ENCODE results near the gene CMC2. TPM values are rescaled to one million over a fixed set of nuclear protein-coding genes. Genes with fewer than 3 reads are reported as not detected.
A peak's percentile ranks its signal among the peaks of the same experiment; 100 is the strongest.

CMC2 gene
- total and polyA plus RNA-seq, 9 of the 15 experiments (the other 6 are each of a cell fraction or from before 2014, with no cell fraction given): 122 to 501 (median 172) TPM

DNA sequence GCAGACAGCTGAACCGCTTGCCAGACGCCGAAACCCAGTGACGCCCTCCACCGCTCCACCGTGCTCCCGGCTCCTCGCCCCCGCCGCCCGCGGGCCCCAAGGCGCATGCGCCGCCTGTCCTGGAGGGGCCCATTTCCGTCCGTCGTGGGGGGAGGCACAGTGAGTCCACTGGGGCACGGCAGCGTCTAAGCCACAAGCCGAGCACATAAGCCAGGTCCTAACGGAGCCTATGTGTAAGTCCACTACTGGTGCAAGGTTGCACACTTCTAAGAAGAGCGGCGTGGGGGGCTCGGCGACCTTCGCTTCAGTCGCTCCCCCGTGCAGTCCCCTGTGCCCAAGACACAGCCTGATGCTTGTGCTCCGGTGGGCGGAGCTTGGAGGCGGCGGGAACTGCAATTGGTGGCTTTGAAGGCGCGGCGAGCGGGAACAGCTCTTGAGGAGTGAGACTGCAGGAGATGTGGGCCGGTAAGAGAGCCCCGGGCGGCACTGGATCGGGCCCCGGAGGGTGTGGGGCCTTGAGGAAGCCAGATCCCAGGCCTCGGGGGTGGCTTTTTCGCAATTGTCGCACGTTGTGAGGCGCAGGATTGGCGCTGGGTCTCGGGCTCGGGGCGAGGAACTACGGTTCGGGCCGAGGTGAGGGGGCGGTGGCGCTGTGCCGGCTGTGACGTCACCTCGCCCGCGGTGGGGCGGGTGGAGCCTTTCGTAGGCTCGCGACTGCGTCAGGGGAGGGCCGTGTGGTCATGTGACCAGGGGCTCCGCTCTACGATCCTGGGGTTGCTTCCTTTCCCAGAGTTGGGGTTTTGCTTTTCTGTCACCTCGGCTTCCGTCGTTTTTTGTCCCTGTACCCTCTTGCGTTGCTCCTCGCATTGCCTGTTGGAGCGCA, at the start of gene CMC2, which contains the start of gene CENPN (continued):
- TF ChIP-seq GTF3C2 (IDR thresholded peaks at IDR 0.05; ENCODE audit: borderline replicate concordance, extremely low read depth, insufficient read length): peak; percentile 50
- no peak; the same call in 1 of the 2 replicates for TF ChIP-seq TCF7 (IDR thresholded peaks at IDR 0.05; ENCODE audit: borderline replicate concordance)
- no peak for TF ChIP-seq ZNF592 (IDR thresholded peaks at IDR 0.05)
- no peak for TF ChIP-seq ZNF699 (CRISPR knock-in tag; IDR thresholded peaks at IDR 0.05; ENCODE audit: insufficient replicate concordance)
- TF ChIP-seq RBM39 (optimal IDR thresholded peaks at IDR 0.05; ENCODE audit: low read depth, low read length): peak; percentile 79
- no peak; the same call in none of the 2 replicates for TF ChIP-seq CBX1 (IDR thresholded peaks at IDR 0.05; ENCODE audit: low read depth)
- TF ChIP-seq KLF1 (tag; IDR thresholded peaks at IDR 0.05): peak; percentile 81
- no peak for TF ChIP-seq WHSC1 (IDR thresholded peaks at IDR 0.05; ENCODE audit: low read length)
- TF ChIP-seq BHLHE40 (IDR thresholded peaks at IDR 0.05; ENCODE audit: low read length): peak; percentile 95
- no peak for TF ChIP-seq RAD21 (CRISPR knock-in tag; conservative IDR thresholded peaks at IDR 0.05 in 1 of 2, IDR thresholded peaks at IDR 0.05 in 1 of 2)
- TF ChIP-seq TFAP4 (CRISPR knock-in tag; IDR thresholded peaks at IDR 0.05; ENCODE audit: borderline replicate concordance): peak; percentile 94; the same call in 1 of the 2 replicates
- TF ChIP-seq KDM5B (IDR thresholded peaks at IDR 0.05; ENCODE audit: insufficient replicate concordance, low read depth, low read length): peak; percentile 97
